WTC11 (cell line): Measurements from ENCODE around the gene CSTPP1. TPM values are rescaled to one million over a fixed set of nuclear protein-coding genes. Genes with fewer than 3 reads are reported as not detected.

Experiments
- ATAC-seq: fragments of 200-7000 bp; cut with Tn5 transposase; 2 replicates; pipeline ENCODE4 v1.10.0; 2021; ENCODE audit warnings: mild to moderate bottlenecking, moderate library complexity
- CTCF ChIA-PET: fragments of 300-600 bp; sonication (Branson Sonifier 250); formaldehyde crosslinking; loops from one replicate; lab custom pipeline; 2021; ENCODE audit warnings: antibody characterized with exemption; lab: Charles Lee
- POLR2A ChIA-PET: fragments of 350-600 bp; sonication (Branson Sonifier 250); formaldehyde crosslinking; loops from one replicate; lab custom pipeline; 2021; ENCODE audit warnings: antibody characterized with exemption; lab: Charles Lee
- DNase-seq: peaks from one replicate; pipeline ENCODE4 v3.0.0; 2021; ENCODE audit warnings: low spot score
- H3K27ac Mint-ChIP-seq: 2 replicates; pipeline ENCODE4 v1.8.0; 2021; ENCODE audit warnings: mixed read lengths
- H3K27me3 Mint-ChIP-seq: 2 replicates; pipeline ENCODE4 v1.8.0; 2021; ENCODE audit warnings: low read depth, mild to moderate bottlenecking, moderate library complexity, mixed read lengths
- H3K36me3 Mint-ChIP-seq: 2 replicates; pipeline ENCODE4 v1.8.0; 2021; ENCODE audit warnings: mixed read lengths
- H3K4me1 Mint-ChIP-seq: 2 replicates; pipeline ENCODE4 v1.8.0; 2022; ENCODE audit warnings: mixed read lengths
- H3K4me3 Mint-ChIP-seq: 2 replicates; pipeline ENCODE4 v1.8.0; 2021; ENCODE audit warnings: mild to moderate bottlenecking, moderate library complexity, mixed read lengths
- H3K9me3 Mint-ChIP-seq: 2 replicates; pipeline ENCODE4 v1.8.0; 2021; ENCODE audit warnings: mixed read lengths
- ATF1 ChIP-seq: sonication (generic); formaldehyde crosslinking; IDR thresholded peaks from 2 replicates; pipeline ENCODE4 v1.8.1; 2023; ENCODE audit warnings: mild to moderate bottlenecking, moderate library complexity, missing genetic modification reagents
- CREB1 ChIP-seq: sonication (generic); formaldehyde crosslinking; IDR thresholded peaks from 2 replicates; pipeline ENCODE4 v1.8.0; 2023; ENCODE audit warnings: mild to moderate bottlenecking, missing genetic modification reagents
- ELF4 ChIP-seq: sonication (generic); formaldehyde crosslinking; IDR thresholded peaks from 2 replicates; pipeline ENCODE4 v1.8.1; 2022; ENCODE audit warnings: low read depth, mild to moderate bottlenecking, moderate library complexity, missing genetic modification reagents
- ESRRA ChIP-seq: sonication (generic); formaldehyde crosslinking; IDR thresholded peaks from 2 replicates; pipeline ENCODE4 v1.8.1; 2022; ENCODE audit warnings: mild to moderate bottlenecking, missing genetic modification reagents, borderline replicate concordance
- FOXP1 ChIP-seq: sonication (generic); formaldehyde crosslinking; IDR thresholded peaks from 2 replicates; pipeline ENCODE4 v1.8.0; 2022; ENCODE audit warnings: missing genetic modification reagents, mild to moderate bottlenecking, moderate library complexity, borderline replicate concordance
- GTF2I ChIP-seq: fragments of 250-450 bp; sonication (Bioruptor Pico); conservative IDR thresholded peaks from 2 replicates; pipeline ENCODE4 v1.4.0; 2021; ENCODE audit warnings: mild to moderate bottlenecking
- HMGA2 ChIP-seq: fragments of 250-450 bp; sonication (Bioruptor Pico); IDR thresholded peaks from 2 replicates; pipeline ENCODE4 v1.4.0; 2021; ENCODE audit warnings: mild to moderate bottlenecking, moderate library complexity
- KAT7 ChIP-seq: sonication (generic); formaldehyde crosslinking; IDR thresholded peaks from 2 replicates; pipeline ENCODE4 v1.8.1; 2023; ENCODE audit warnings: missing genetic modification reagents, mild to moderate bottlenecking, borderline replicate concordance
- MYBL2 ChIP-seq: sonication (generic); formaldehyde crosslinking; IDR thresholded peaks from 2 replicates; pipeline ENCODE4 v1.8.1; 2023; ENCODE audit warnings: mild to moderate bottlenecking, moderate library complexity, missing genetic modification reagents
- NFE2L1 ChIP-seq: sonication (generic); formaldehyde crosslinking; IDR thresholded peaks from 2 replicates; pipeline ENCODE4 v1.8.1; 2023; ENCODE audit warnings: missing genetic modification reagents
- NFYB ChIP-seq: sonication (generic); formaldehyde crosslinking; conservative IDR thresholded peaks from 2 replicates; pipeline ENCODE4 v1.8.0; 2022; ENCODE audit warnings: low read depth, missing genetic modification reagents
- NR3C1 ChIP-seq: sonication (generic); formaldehyde crosslinking; conservative IDR thresholded peaks from 2 replicates; pipeline ENCODE4 v1.8.1; 2023; ENCODE audit warnings: low read depth, mild to moderate bottlenecking, missing genetic modification reagents
- OVOL2 ChIP-seq: fragments of 250-450 bp; sonication (Bioruptor Pico); IDR thresholded peaks from 2 replicates; pipeline ENCODE4 v1.9.0; 2021; ENCODE audit warnings: mild to moderate bottlenecking, borderline replicate concordance
- PRRX2 ChIP-seq: fragments of 250-450 bp; sonication (Bioruptor Pico); IDR thresholded peaks from 2 replicates; pipeline ENCODE4 v1.8.0; 2021; ENCODE audit warnings: mild to moderate bottlenecking
- ZBTB43 ChIP-seq: sonication (generic); formaldehyde crosslinking; IDR thresholded peaks from 2 replicates; pipeline ENCODE4 v1.8.1; 2023; ENCODE audit warnings: mild to moderate bottlenecking, missing genetic modification reagents
- total RNA-seq: library from RNA; stranded (reverse); gene quantifications from 3 replicates; pipeline ENCODE4 v1.2.3, GENCODE V29; 2021
- TF ChIP-seq, protein P1 (sequence below): sonication (generic); formaldehyde crosslinking; IDR thresholded peaks from 2 replicates; pipeline ENCODE4 v1.8.1; 2022; ENCODE audit warnings: mild to moderate bottlenecking, moderate library complexity, missing genetic modification reagents
- TF ChIP-seq, protein P2 (sequence below): sonication (generic); formaldehyde crosslinking; IDR thresholded peaks from 2 replicates; pipeline ENCODE4 v1.8.1; 2023; ENCODE audit warnings: mild to moderate bottlenecking, missing genetic modification reagents, moderate library complexity
- TF ChIP-seq, protein P3 (sequence below): sonication (generic); formaldehyde crosslinking; IDR thresholded peaks from 2 replicates; pipeline ENCODE4 v1.8.1; 2023; ENCODE audit warnings: mild to moderate bottlenecking, missing genetic modification reagents, borderline replicate concordance
- TF ChIP-seq, protein P4 (sequence below): sonication (generic); formaldehyde crosslinking; IDR thresholded peaks from 2 replicates; pipeline ENCODE4 v1.8.1; 2022; ENCODE audit warnings: low read depth, missing genetic modification reagents, borderline replicate concordance
- TF ChIP-seq, protein P5 (sequence below): sonication (generic); formaldehyde crosslinking; IDR thresholded peaks from 2 replicates; pipeline ENCODE4 v1.8.0; 2023; ENCODE audit warnings: missing genetic modification reagents
- TF ChIP-seq, protein P6 (sequence below): fragments of 250-450 bp; sonication (Bioruptor Pico); IDR thresholded peaks from 2 replicates; pipeline ENCODE4 v1.9.0; 2021; ENCODE audit warnings: mild to moderate bottlenecking

Gene CSTPP1
- total RNA-seq, 1 experiment from 2014 or later = 23.6 TPM

DNA sequence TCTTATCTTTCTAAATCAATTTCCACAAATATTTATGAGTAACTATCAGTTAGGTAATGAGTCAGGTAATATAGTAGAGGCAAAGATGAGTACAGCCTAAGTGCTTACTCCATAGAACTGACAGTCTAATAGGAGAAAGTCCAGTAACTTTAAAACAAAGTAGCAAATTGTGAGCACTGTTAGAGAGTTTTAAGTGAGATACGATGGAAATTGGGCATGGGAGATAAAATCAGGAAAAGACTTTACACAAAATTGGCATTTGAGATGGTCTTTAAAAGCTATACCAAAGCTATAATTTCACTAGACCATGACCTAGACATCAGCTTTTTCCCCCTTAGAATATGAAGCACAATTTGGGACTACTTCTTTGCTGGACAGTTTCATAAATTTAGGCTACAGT, 113.7 kb downstream of the CSTPP1 start (continued):
- no peak for TF ChIP-seq ZBTB43 (CRISPR knock-in tag)
- TF ChIP-seq PRRX2 = no peak
- TF ChIP-seq, protein P1, sequence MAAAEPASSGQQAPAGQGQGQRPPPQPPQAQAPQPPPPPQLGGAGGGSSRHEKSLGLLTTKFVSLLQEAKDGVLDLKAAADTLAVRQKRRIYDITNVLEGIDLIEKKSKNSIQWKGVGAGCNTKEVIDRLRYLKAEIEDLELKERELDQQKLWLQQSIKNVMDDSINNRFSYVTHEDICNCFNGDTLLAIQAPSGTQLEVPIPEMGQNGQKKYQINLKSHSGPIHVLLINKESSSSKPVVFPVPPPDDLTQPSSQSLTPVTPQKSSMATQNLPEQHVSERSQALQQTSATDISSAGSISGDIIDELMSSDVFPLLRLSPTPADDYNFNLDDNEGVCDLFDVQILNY (CRISPR knock-in tag) = no peak
- TF ChIP-seq NFYB (CRISPR knock-in tag) = no peak
- TF ChIP-seq NFE2L1 (CRISPR knock-in tag) = no peak
- TF ChIP-seq CREB1 (CRISPR knock-in tag) = no peak

DNA sequence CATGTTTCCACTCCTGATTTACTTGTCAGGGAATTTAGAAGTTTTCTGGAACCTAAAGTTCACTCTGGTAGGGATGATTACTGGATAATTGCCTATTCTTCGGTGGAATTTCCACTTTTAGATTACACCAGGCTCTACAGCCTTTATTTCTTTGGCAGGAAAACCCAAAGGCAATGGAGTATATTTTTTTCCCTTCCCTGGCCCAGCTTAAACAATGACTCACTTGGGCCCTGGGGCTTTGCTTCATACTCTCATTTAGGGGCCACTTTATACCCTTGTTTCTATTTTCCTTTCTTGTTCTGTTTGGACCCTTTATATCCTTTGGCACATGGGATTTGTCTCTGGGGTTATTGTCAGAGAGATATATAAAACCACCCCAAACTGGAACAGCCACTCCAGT, 114.7 kb downstream of the CSTPP1 start:
- Mint-ChIP-seq H3K9me3 (no peaks in the 10 kb centered on the region; the same call in 1 of the 2 replicates), H3K4me1 (peaks cover 7% of the 10 kb centered on the region), H3K4me3 (no peak overlapping the region), H3K27ac (no peak overlapping the region), H3K27me3 (no peaks in the 10 kb centered on the region), H3K36me3 (no peaks in the 10 kb centered on the region; the same call in 1 of the 2 replicates)
- ChIA-PET POLR2A (no interaction called here), CTCF (interaction anchor here (1.7 kb wide), 1 partner anchor 102 kb away, joined by 6 read pairs; no protein-coding TSS in a partner anchor)
- DNase-seq = no peak
- TF ChIP-seq NR3C1 (CRISPR knock-in tag) = no peak
- TF ChIP-seq, protein P2, sequence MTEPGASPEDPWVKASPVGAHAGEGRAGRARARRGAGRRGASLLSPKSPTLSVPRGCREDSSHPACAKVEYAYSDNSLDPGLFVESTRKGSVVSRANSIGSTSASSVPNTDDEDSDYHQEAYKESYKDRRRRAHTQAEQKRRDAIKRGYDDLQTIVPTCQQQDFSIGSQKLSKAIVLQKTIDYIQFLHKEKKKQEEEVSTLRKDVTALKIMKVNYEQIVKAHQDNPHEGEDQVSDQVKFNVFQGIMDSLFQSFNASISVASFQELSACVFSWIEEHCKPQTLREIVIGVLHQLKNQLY = no peak
- no peak for TF ChIP-seq ELF4 (CRISPR knock-in tag)
- TF ChIP-seq, protein P1 (CRISPR knock-in tag) = no peak
- TF ChIP-seq, protein P3, sequence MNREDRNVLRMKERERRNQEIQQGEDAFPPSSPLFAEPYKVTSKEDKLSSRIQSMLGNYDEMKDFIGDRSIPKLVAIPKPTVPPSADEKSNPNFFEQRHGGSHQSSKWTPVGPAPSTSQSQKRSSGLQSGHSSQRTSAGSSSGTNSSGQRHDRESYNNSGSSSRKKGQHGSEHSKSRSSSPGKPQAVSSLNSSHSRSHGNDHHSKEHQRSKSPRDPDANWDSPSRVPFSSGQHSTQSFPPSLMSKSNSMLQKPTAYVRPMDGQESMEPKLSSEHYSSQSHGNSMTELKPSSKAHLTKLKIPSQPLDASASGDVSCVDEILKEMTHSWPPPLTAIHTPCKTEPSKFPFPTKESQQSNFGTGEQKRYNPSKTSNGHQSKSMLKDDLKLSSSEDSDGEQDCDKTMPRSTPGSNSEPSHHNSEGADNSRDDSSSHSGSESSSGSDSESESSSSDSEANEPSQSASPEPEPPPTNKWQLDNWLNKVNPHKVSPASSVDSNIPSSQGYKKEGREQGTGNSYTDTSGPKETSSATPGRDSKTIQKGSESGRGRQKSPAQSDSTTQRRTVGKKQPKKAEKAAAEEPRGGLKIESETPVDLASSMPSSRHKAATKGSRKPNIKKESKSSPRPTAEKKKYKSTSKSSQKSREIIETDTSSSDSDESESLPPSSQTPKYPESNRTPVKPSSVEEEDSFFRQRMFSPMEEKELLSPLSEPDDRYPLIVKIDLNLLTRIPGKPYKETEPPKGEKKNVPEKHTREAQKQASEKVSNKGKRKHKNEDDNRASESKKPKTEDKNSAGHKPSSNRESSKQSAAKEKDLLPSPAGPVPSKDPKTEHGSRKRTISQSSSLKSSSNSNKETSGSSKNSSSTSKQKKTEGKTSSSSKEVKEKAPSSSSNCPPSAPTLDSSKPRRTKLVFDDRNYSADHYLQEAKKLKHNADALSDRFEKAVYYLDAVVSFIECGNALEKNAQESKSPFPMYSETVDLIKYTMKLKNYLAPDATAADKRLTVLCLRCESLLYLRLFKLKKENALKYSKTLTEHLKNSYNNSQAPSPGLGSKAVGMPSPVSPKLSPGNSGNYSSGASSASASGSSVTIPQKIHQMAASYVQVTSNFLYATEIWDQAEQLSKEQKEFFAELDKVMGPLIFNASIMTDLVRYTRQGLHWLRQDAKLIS = no peak
- no peak for TF ChIP-seq OVOL2 (CRISPR knock-in tag)
- no peak for TF ChIP-seq FOXP1
- TF ChIP-seq MYBL2 = no peak
- TF ChIP-seq, protein P4, sequence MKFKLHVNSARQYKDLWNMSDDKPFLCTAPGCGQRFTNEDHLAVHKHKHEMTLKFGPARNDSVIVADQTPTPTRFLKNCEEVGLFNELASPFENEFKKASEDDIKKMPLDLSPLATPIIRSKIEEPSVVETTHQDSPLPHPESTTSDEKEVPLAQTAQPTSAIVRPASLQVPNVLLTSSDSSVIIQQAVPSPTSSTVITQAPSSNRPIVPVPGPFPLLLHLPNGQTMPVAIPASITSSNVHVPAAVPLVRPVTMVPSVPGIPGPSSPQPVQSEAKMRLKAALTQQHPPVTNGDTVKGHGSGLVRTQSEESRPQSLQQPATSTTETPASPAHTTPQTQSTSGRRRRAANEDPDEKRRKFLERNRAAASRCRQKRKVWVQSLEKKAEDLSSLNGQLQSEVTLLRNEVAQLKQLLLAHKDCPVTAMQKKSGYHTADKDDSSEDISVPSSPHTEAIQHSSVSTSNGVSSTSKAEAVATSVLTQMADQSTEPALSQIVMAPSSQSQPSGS (CRISPR knock-in tag) = no peak
- TF ChIP-seq GTF2I (CRISPR knock-in tag) = no peak
- TF ChIP-seq ZBTB43 (CRISPR knock-in tag) = no peak
- TF ChIP-seq, protein P5, sequence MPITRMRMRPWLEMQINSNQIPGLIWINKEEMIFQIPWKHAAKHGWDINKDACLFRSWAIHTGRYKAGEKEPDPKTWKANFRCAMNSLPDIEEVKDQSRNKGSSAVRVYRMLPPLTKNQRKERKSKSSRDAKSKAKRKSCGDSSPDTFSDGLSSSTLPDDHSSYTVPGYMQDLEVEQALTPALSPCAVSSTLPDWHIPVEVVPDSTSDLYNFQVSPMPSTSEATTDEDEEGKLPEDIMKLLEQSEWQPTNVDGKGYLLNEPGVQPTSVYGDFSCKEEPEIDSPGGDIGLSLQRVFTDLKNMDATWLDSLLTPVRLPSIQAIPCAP = no peak
- TF ChIP-seq KAT7 (CRISPR knock-in tag) = no peak
- no peak for TF ChIP-seq CREB1 (CRISPR knock-in tag)
- TF ChIP-seq ESRRA (CRISPR knock-in tag) = no peak
- no peak for TF ChIP-seq ATF1
- TF ChIP-seq, protein P6, sequence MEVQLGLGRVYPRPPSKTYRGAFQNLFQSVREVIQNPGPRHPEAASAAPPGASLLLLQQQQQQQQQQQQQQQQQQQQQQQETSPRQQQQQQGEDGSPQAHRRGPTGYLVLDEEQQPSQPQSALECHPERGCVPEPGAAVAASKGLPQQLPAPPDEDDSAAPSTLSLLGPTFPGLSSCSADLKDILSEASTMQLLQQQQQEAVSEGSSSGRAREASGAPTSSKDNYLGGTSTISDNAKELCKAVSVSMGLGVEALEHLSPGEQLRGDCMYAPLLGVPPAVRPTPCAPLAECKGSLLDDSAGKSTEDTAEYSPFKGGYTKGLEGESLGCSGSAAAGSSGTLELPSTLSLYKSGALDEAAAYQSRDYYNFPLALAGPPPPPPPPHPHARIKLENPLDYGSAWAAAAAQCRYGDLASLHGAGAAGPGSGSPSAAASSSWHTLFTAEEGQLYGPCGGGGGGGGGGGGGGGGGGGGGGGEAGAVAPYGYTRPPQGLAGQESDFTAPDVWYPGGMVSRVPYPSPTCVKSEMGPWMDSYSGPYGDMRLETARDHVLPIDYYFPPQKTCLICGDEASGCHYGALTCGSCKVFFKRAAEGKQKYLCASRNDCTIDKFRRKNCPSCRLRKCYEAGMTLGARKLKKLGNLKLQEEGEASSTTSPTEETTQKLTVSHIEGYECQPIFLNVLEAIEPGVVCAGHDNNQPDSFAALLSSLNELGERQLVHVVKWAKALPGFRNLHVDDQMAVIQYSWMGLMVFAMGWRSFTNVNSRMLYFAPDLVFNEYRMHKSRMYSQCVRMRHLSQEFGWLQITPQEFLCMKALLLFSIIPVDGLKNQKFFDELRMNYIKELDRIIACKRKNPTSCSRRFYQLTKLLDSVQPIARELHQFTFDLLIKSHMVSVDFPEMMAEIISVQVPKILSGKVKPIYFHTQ (CRISPR knock-in tag) = no peak
- TF ChIP-seq HMGA2 = no peak
- TF ChIP-seq, all 79 proteins: peak for 0
- no peak for ATAC-seq
